Lung (tissue), 12 donors: ENCODE data around the gene BTBD16. TPM values are rescaled to one million over a fixed set of nuclear protein-coding genes. Genes with fewer than 3 reads are reported as not detected.
A peak's percentile ranks its signal among the peaks of the same experiment; 100 is the strongest.

Experiments
- ATAC-seq: fragments of 200-7000 bp; cut with Tn5 transposase; one replicate; pipeline ENCODE4 v1.9.1; 2020; ENCODE audit warnings: moderate number of reproducible peaks; ENCODE audit not compliant: insufficient read depth, low FRiP score
- DNase-seq, 3 donors: peaks; one replicate each; pipeline ENCODE4 v3.0.0-alpha.2; 2013 to 2017
- H3K27ac ChIP-seq, 2 donors: one replicate each; pipeline ENCODE4 v1.5.1; 2013; ENCODE audit warnings: mild to moderate bottlenecking in 2 of 2, moderate library complexity in 2 of 2, control low read depth in 1 of 2, inconsistent platforms in 1 of 2, low read depth in 1 of 2, low read length in 1 of 2
- H3K27me3 ChIP-seq, 3 donors: one replicate each; pipeline ENCODE4 v1.5.1; 2013; ENCODE audit warnings: low read length in 2 of 3; ENCODE audit not compliant: control insufficient read depth in 3 of 3, insufficient read depth in 3 of 3
- H3K36me3 ChIP-seq, 4 donors: one replicate each; pipeline ENCODE4 v1.5.1; 2013; ENCODE audit warnings: low read length in 4 of 4, mild to moderate bottlenecking in 1 of 4, moderate library complexity in 1 of 4; ENCODE audit not compliant: control insufficient read depth in 4 of 4, insufficient read depth in 4 of 4
- H3K4me1 ChIP-seq, 5 donors: one replicate each; pipeline ENCODE4 v1.5.1; 2013; ENCODE audit warnings: low read length in 5 of 5, mild to moderate bottlenecking in 2 of 5, moderate library complexity in 1 of 5; ENCODE audit not compliant: control insufficient read depth in 5 of 5, insufficient read depth in 5 of 5
- H3K4me3 ChIP-seq: one replicate; pipeline ENCODE4 v1.5.1; 2013; ENCODE audit warnings: mild to moderate bottlenecking, control low read depth, moderate library complexity
- H3K9ac ChIP-seq, 2 donors: one replicate each; pipeline ENCODE4 v1.5.1; 2013; ENCODE audit warnings: low read length in 2 of 2, control low read depth in 1 of 2; ENCODE audit not compliant: insufficient read depth in 1 of 2
- H3K9me3 ChIP-seq, 4 donors: one replicate each; pipeline ENCODE4 v1.5.1; 2013; ENCODE audit warnings: low read length in 3 of 4, mild to moderate bottlenecking in 1 of 4, moderate library complexity in 1 of 4; ENCODE audit not compliant: control insufficient read depth in 4 of 4, insufficient read depth in 3 of 4
- WGBS, 2 donors: extraction: QIAGEN DNeasy Blood & Tissue Kit; methylation state at CpG; one replicate each; pipeline ENCODE4 v1.1.7; 2013; 5-methylcytosine and 5-hydroxymethylcytosine counted together
- polyA plus RNA-seq, 2 donors: library from polyadenylated mRNA; stranded (reverse); fragments of 200-250 nt; gene quantifications; one replicate each; pipeline ENCODE4 v1.2.1, GENCODE V29; 2013
- total RNA-seq, 2 donors: library from RNA; depleted of rRNA in 1 of 2; stranded (reverse); fragments of >200 nt in 1 of 2; gene quantifications; one replicate each; pipeline ENCODE4 v1.2.1, GENCODE V29; 2014 to 2021
- TF ChIP-seq, protein P1 (sequence below): IDR thresholded peaks from 2 replicates; pipeline ENCODE4 v1.5.1; 2012; ENCODE audit warnings: mild to moderate bottlenecking; ENCODE audit errors: control extremely low read depth, extremely low read depth
- donor health status: control.
- donor health status: control.
- donor health status: Bipolar disorder and iron deficiency.
- donor health status: healthy.
- donor health status: DM: yes; HTN: yes; CAD: no.

BTBD16 gene
- total and polyA plus RNA-seq, 4 donors, result 0.03 to 0.73 (median 0.67) TPM; not detected in 1

DNA sequence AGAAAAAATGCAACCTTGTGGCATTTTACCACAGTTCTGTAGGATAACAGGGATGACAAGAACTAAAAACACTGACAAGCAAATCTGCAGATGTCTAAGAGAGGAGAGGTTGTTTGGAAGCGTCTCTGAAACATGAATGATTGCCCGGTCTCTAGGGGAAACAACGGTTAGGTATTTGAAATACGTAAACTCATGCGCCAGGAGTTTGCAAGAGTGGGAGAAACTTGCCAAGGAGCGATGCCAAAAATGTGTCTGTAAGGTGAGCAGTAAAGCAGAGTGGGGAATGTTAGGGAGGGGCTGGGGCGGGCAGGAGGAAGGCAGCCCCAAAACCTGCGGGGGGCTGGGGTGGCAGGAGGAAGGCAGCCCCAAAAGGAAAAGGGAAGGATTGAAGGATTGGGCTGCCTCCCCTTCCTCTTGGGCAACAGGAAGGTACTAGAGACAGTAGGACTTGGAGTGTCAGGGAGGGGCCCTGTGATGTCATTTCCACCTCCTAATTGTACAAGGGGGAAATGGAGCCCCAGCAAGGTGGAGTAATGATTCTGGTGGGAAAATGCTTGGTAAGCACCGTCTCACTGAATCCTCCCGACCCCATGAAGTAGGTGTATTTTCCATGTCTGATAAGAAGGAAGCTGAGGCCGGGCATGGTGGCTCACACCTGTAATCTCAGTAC is 70.2 kb downstream of the BTBD16 start:
- Histone ChIP-seq H3K4me1 (peaks cover 0 to 4% (median 0%) of the 10 kb centered on the region in 5 donors), H3K27ac (peak overlapping the region; percentile 59 to 69), H3K36me3 (no peaks in the 10 kb centered on the region), H3K27me3 (no peaks in the 10 kb centered on the region), H3K9me3 (no peaks in the 10 kb centered on the region), H3K4me3 (no peak overlapping the region), H3K9ac (no peak overlapping the region)
- WGBS, 2 donors, result 58 to 71% methylated on average over 11 of the region's 11 CpGs
- peak in 2 of 3 donors; percentile 4 to 22 for DNase-seq
- TF ChIP-seq, protein P1, sequence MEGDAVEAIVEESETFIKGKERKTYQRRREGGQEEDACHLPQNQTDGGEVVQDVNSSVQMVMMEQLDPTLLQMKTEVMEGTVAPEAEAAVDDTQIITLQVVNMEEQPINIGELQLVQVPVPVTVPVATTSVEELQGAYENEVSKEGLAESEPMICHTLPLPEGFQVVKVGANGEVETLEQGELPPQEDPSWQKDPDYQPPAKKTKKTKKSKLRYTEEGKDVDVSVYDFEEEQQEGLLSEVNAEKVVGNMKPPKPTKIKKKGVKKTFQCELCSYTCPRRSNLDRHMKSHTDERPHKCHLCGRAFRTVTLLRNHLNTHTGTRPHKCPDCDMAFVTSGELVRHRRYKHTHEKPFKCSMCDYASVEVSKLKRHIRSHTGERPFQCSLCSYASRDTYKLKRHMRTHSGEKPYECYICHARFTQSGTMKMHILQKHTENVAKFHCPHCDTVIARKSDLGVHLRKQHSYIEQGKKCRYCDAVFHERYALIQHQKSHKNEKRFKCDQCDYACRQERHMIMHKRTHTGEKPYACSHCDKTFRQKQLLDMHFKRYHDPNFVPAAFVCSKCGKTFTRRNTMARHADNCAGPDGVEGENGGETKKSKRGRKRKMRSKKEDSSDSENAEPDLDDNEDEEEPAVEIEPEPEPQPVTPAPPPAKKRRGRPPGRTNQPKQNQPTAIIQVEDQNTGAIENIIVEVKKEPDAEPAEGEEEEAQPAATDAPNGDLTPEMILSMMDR, result no peak
- peak; percentile 37 for ATAC-seq

DNA sequence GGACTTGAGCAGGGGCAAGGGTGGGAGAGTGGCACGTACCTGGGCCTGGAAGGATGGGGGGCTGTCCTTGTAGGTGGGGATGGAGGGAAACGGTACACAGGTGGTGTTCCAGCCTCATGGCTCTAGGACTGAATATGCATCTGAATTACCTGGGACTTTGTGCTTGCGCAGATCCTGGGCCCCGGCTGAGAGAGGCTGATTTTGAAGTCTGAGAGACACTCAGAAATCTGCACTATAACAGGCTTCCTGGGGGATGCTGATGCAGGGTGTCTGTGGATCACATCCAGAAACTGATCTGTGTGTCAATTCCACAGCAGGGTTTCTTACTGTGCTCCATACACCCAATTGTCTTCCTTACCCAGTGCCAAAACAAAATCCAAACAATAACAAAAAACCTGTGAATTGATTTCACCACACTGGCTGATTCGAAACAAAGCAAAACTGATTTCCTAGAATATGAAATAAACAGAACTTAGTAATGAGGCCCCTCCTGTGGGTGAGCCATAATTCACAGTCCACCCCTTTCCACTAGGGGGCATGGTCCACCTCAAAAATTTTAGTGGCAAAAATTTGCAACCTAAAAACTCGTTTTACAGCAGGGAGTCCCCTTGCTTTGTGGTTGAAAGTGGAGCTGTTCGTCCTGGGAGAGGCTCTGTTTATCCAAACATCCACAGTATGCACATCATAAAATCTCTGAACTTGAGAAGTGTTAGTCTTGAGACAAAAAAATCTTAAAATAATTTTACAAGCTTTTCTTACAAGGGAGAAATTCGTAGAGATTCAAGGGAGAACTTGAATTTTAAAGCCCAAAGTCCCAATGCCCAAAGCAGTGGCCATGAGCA is 71.4 kb downstream of the BTBD16 start:
- peak; percentile 40 to 55 (median 49) for DNase-seq
- Histone ChIP-seq H3K27me3 (no peaks in the 10 kb centered on the region), H3K9me3 (no peaks in the 10 kb centered on the region), H3K9ac (no peak overlapping the region), H3K4me3 (no peak overlapping the region), H3K27ac (no peak overlapping the region), H3K36me3 (no peaks in the 10 kb centered on the region), H3K4me1 (peaks cover 0 to 4% (median 0%) of the 10 kb centered on the region in 5 donors)
- ATAC-seq, result peak; percentile 64
- TF ChIP-seq, protein P1, result peak; percentile 75
- 57 to 63% methylated on average over 8 of the region's 8 CpGs for WGBS, 2 donors

DNA sequence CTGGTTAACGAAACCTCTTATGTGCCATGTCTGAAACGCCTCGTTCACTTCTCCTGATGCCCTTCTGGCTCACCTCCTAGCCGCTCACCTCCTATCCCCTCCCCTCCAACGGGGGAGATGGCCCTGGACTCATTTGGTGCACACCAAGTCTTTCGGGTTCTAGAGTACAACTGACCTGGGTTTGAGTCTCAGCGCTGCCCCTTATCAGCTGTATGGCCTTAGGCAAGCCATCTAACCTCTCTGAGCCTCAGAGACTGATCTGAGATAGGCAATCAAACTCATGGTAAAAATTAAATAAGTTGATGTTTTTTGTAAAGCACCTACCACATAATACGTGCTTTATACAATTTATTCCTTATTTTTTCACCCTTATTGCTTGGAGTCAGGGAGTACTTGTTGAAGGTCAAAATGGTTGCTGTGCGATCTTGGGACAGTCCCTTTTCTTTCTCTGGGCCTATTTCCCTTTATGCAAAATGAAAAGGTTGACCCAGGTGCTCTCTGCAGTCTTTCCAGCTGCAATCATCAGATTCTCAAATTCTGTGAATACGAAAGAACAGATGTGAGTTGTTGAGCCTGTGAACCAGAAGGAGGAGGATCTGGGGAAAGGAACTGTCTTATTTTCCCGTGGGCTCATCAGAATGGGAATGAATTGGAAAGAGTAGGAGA is 72.2 kb downstream of the BTBD16 start:
- TF ChIP-seq, protein P1, result no peak
- Histone ChIP-seq H3K36me3 (no peaks in the 10 kb centered on the region), H3K9me3 (no peaks in the 10 kb centered on the region), H3K4me3 (no peak overlapping the region), H3K27ac (no peak overlapping the region), H3K27me3 (no peaks in the 10 kb centered on the region), H3K4me1 (peaks cover 0 to 4% (median 0%) of the 10 kb centered on the region in 5 donors), H3K9ac (no peak overlapping the region)
- DNase-seq (no peak), ATAC-seq (no peak)
- WGBS, 2 donors, result 89 to 93% methylated on average over 11 of the region's 11 CpGs
